ENCODE measurements around the gene S100A6.

DNA sequence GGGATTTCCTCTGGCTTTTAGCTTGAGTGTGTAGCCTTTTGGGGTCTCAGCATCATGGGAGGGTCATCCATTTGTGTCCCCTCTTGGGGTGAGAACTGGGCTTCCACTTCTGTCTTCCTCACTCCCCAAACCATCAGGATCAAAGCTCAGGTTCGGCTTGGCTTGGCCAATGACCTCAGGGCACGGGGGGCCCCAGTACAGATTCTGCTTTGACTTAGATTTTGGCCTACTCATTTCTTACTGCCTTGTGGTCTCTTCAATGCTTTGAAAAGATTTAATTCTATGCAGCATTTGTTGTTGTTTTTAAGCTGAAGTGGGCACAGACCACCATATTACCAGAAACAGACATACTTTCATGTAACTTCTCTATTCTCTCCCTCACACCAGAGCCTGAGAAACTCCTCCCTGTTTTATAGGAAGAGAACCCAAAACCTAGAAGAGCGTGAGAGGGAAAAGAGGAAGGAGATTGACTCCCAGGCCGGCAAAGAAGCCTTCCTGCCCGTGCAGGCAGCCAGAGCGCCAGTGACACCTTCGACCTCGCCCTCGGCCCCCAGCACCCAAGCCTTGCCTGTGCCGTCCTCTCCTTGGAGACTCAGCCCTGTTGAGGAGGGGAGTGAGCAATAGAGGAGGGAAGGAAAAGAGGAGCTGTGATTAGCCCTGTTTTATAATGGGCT lies 15.2 kb upstream of the S100A6 start:
- TF ChIP-seq POLR2A (IDR thresholded peaks at IDR 0.05; ENCODE audit: low read length) (no peak), GATA1 (IDR thresholded peaks at IDR 0.05; ENCODE audit: low read depth, low read length) (no peak)

Data from erythroblast (primary cell).